ENCODE results near the gene LRRTM4. TPM values are rescaled to one million over a fixed set of nuclear protein-coding genes. Genes with fewer than 3 reads are reported as not detected.

The LRRTM4 gene
- total and polyA plus RNA-seq, 2 experiments from 2014 or later = 8.5 to 15.4 TPM

GRCh38 chr2:77207331-77207730, 314.8 kb downstream of the LRRTM4 start:
- Histone ChIP-seq H3K27me3 (no peaks in the 10 kb centered on the region), H3K36me3 (no peaks in the 10 kb centered on the region), H3K27ac (no peak overlapping the region), H3K9me3 (ENCODE audit: low read depth) (no peaks in the 10 kb centered on the region), H3K4me3 (no peak overlapping the region), H3K4me1 (ENCODE audit: low read depth) (peaks cover 13% of the 10 kb centered on the region)
- TF ChIP-seq CTCF (IDR thresholded peaks at IDR 0.05; ENCODE audit: low read depth, low read length) = no peak
- no peak for DNase-seq (ENCODE audit: low read depth in 1 of 2, low spot score in 1 of 2)

- TF ChIP-seq CTCF (IDR thresholded peaks at IDR 0.05; ENCODE audit: low read depth, low read length) = no peak
- H3K9me3 ChIP-seq (ENCODE audit: low read depth) = peaks cover 4% of the 10 kb centered on the region
- no peak overlapping the region for H3K4me3 ChIP-seq
Observed at GRCh38 chr2:77201755-77202154, 320.4 kb downstream of the LRRTM4 start.

GRCh38 chr2:77199411-77199810, 322.8 kb downstream of the LRRTM4 start:
- no peak for TF ChIP-seq CTCF (IDR thresholded peaks at IDR 0.05; ENCODE audit: low read depth, low read length)
- no peaks in the 10 kb centered on the region for H3K27me3 ChIP-seq
- no peak overlapping the region for H3K27ac ChIP-seq
- peaks cover 2% of the 10 kb centered on the region for H3K4me1 ChIP-seq (ENCODE audit: low read depth)
- peaks cover 4% of the 10 kb centered on the region for H3K9me3 ChIP-seq (ENCODE audit: low read depth)
- DNase-seq (ENCODE audit: low read depth in 1 of 2, low spot score in 1 of 2) = no peak
- no peak overlapping the region for H3K4me3 ChIP-seq
- H3K36me3 ChIP-seq = no peaks in the 10 kb centered on the region

More at GRCh38 chr2:77201755-77202154, 320.4 kb downstream of the LRRTM4 start:
- DNase-seq (ENCODE audit: low read depth in 1 of 2, low spot score in 1 of 2) = no peak
- H3K27me3 ChIP-seq = no peaks in the 10 kb centered on the region
- H3K36me3 ChIP-seq = no peaks in the 10 kb centered on the region
- H3K27ac ChIP-seq = no peak overlapping the region
- peaks cover 2% of the 10 kb centered on the region for H3K4me1 ChIP-seq (ENCODE audit: low read depth)

GRCh38 chr2:77193858-77194448, 328.2 kb downstream of the LRRTM4 start:
- Histone ChIP-seq H3K27ac (no peak overlapping the region), H3K9me3 (ENCODE audit: low read depth) (peaks cover 4% of the 10 kb centered on the region), H3K27me3 (no peaks in the 10 kb centered on the region), H3K36me3 (no peaks in the 10 kb centered on the region), H3K4me1 (ENCODE audit: low read depth) (no peaks in the 10 kb centered on the region), H3K4me3 (no peak overlapping the region)
- no peak for TF ChIP-seq CTCF (IDR thresholded peaks at IDR 0.05; ENCODE audit: low read depth, low read length)
- DNase-seq (ENCODE audit: low read depth in 1 of 2, low spot score in 1 of 2) = no peak

- H3K27ac ChIP-seq = no peak overlapping the region
- H3K4me1 ChIP-seq (ENCODE audit: low read depth) = no peaks in the 10 kb centered on the region
- TF ChIP-seq CTCF (IDR thresholded peaks at IDR 0.05; ENCODE audit: low read depth, low read length) = no peak
- H3K27me3 ChIP-seq = no peaks in the 10 kb centered on the region
- no peaks in the 10 kb centered on the region for H3K36me3 ChIP-seq
- H3K4me3 ChIP-seq = no peak overlapping the region
- DNase-seq (ENCODE audit: low read depth in 1 of 2, low spot score in 1 of 2) = no peak
- peaks cover 4% of the 10 kb centered on the region for H3K9me3 ChIP-seq (ENCODE audit: low read depth)
Observed at GRCh38 chr2:77192811-77193289, 329.3 kb downstream of the LRRTM4 start.
